Body of pancreas (tissue), 4 donors: ENCODE measurements around the gene COL4A2.

ENCODE experiments used
- CTCF ChIP-seq, 7 experiments: fragments of 450-650 bp in 4 of 7; fragments of 200-600 bp in 3 of 7; sonication (generic) in 3 of 7; IDR thresholded peaks; one replicate each; pipeline ENCODE4 v1.5.1; 2016 to 2019; ENCODE audit warnings: antibody characterized with exemption in 7 of 7
- POLR2A ChIP-seq, 3 donors: fragments of 450-650 bp; IDR thresholded peaks; one replicate each; pipeline ENCODE4 v1.6.1; 2016; ENCODE audit warnings: antibody characterized with exemption in 3 of 3, mild to moderate bottlenecking in 2 of 3

- no peak for TF ChIP-seq CTCF (IDR thresholded peaks at IDR 0.05)
- no peak for TF ChIP-seq POLR2A (IDR thresholded peaks at IDR 0.05)
These were observed 129.2 kb downstream of the COL4A2 start for GRCh38 chr13:110436276-110436675.
